Stimulated activated CD4-positive, alpha-beta T cell treated with anti-CD3 and anti-CD28 coated beads, Interleukin-4, amount 100 ng/mL, for 24 hours (primary cell): Measurements from ENCODE around the gene C8B.

ENCODE experiments used
- DNase-seq: peaks from one replicate; pipeline ENCODE4 v3.0.0-alpha.2; 2020

C8B gene

GRCh38 chr1:56927986-56928385 lies 37.8 kb downstream of the C8B start:
- DNase-seq: no peak

GRCh38 chr1:56927171-56927570 lies 38.6 kb downstream of the C8B start:
- no peak for DNase-seq

GRCh38 chr1:56925193-56925592 lies 40.6 kb downstream of the C8B start:
- DNase-seq: no peak

- DNase-seq: no peak
Observed at GRCh38 chr1:56924116-56924515, 41.7 kb downstream of the C8B start.

- no peak for DNase-seq
Observed at GRCh38 chr1:56923201-56923600, 42.6 kb downstream of the C8B start.

- DNase-seq: no peak
Observed at GRCh38 chr1:56922507-56922906, 43.3 kb downstream of the C8B start.

GRCh38 chr1:56922070-56922469 lies 43.7 kb downstream of the C8B start:
- DNase-seq: no peak

GRCh38 chr1:56921479-56921878 lies 44.3 kb downstream of the C8B start:
- DNase-seq: no peak

GRCh38 chr1:56920591-56921001 lies 45.2 kb downstream of the C8B start:
- no peak for DNase-seq

- DNase-seq: no peak
Observed at GRCh38 chr1:56917356-56917755, 48.5 kb downstream of the C8B start.

GRCh38 chr1:56916630-56917029 lies 49.2 kb downstream of the C8B start:
- DNase-seq: no peak

GRCh38 chr1:56915960-56916359 lies 49.9 kb downstream of the C8B start:
- no peak for DNase-seq

- DNase-seq: no peak
Observed at GRCh38 chr1:56912325-56912724, 53.5 kb downstream of the C8B start.

GRCh38 chr1:56911098-56911938 lies 54.5 kb downstream of the C8B start:
- DNase-seq: no peak

- no peak for DNase-seq
Observed at GRCh38 chr1:56910441-56910985, 55.3 kb downstream of the C8B start.

GRCh38 chr1:56908619-56909221 lies 57.1 kb downstream of the C8B start:
- no peak for DNase-seq

GRCh38 chr1:56905667-56906066 lies 60.1 kb downstream of the C8B start:
- DNase-seq: no peak

- no peak for DNase-seq
Observed at GRCh38 chr1:56904663-56905397, 61.0 kb downstream of the C8B start.

- DNase-seq: no peak
Observed at GRCh38 chr1:56903778-56904177, 62.0 kb downstream of the C8B start.

GRCh38 chr1:56901716-56902115 lies 64.1 kb downstream of the C8B start:
- DNase-seq: no peak

- no peak for DNase-seq
Observed at GRCh38 chr1:56898879-56899278, 66.9 kb downstream of the C8B start.

GRCh38 chr1:56898005-56898373 lies 67.8 kb downstream of the C8B start:
- DNase-seq: no peak

GRCh38 chr1:56897150-56898004 lies 68.4 kb downstream of the C8B start:
- no peak for DNase-seq
